SIG-M5 treated with dmso at 0.1 percent for 504 hours (cell line): Measurements from ENCODE around the gene GOLGA6L6.
"Not testable (repeated sequence)": the region's sequence is repeated elsewhere in the genome, so short reads cannot be mapped to it uniquely, and the experiment has no call there.

ENCODE experiments used
- DNase-seq: peaks from one replicate; lab custom pipeline; 2025; ENCODE audit not compliant: unreplicated experiment; lab: John Stamatoyannopoulos, UW

Gene GOLGA6L6, protein sequence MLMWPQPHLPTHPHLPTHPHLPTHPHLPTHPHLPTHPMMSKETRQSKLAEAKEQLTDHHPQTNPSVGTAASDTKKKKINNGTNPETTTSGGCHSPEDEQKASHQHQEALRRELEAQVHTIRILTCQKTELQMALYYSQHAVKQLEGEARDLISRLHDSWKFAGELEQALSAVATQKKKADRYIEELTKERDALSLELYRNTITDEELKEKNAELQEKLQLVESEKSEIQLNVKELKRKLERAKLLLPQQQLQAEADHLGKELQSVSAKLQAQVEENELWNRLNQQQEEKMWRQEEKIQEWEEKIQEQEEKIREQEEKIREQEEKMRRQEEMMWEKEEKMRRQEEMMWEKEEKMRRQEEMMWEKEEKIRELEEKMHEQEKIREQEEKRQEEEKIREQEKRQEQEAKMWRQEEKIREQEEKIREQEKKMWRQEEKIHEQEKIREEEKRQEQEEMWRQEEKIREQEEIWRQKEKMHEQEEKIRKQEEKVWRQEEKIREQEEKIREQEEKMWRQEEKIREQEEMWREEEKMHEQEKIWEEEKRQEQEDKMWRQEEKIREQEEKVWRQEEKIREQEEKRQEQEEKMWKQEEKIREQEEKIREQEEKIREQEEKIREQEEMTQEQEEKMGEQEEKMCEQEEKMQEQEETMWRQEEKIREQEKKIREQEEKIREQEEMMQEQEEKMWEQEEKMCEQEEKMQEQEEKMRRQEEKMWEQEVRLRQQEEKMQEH

DNA sequence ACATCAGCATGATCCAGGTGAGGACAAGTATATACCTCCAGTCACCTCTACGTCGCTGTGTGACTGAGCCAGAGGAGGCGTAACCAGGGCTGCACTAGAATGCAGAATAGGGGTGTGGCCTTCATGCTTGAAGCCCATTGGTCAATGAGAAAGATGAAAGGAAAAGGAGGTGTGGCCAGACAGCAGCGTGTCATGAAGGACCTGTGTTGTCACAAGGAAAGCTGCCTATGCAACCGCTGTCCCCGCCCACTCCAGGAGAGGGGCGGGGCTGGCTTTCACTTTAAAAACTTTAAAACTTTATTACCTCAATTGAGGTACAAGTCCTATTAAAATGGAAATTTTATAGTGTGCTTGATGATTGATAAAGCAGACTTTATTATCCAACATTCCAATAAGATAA lies at the start of gene GOLGA6L6:
Gene GOLGA6L6 (minus strand): TSS at position 101 of the 400 bp plus-strand sequence. CDS start 91 bp downstream, at position 10.
- not testable (repeated sequence) for DNase-seq

DNA sequence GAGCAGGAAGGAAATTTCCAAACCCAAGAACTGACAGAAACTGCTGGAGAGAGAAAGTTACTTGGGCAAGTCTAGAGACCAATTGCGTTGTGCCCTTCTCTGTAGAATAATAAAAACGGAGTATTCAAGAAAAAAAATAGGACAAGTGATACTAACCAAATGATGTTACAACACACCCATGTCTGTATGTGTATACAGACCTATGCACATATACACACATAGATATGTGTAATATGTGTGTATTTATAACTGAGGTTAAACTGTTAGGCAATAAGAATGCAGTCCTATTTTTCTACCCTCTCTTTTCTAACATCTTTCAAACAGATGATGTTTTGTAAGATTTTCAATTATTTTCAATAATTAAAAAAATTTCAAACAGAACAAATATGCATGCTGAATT lies 48.5 kb upstream of the GOLGA6L6 start:
- not testable (repeated sequence) for DNase-seq

DNA sequence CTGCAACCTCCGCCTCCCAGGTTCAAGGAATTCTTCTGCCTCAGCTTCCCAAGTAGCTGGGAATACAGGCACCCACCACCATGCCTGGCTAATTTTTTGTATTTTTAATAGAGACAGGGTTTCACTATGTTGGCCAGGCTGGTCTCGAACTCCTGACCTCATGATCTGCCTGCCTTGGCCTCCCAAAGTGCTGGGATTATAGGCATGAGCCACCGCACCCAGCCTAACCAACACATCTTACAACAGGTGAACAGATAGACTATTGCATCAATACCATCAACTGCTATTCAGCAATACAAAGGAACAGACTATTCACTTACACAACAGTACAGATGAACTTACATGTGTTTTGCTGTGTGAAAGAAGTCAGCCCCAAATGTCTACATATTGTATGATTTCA lies 45.2 kb upstream of the GOLGA6L6 start:
- not testable (repeated sequence) for DNase-seq

DNA sequence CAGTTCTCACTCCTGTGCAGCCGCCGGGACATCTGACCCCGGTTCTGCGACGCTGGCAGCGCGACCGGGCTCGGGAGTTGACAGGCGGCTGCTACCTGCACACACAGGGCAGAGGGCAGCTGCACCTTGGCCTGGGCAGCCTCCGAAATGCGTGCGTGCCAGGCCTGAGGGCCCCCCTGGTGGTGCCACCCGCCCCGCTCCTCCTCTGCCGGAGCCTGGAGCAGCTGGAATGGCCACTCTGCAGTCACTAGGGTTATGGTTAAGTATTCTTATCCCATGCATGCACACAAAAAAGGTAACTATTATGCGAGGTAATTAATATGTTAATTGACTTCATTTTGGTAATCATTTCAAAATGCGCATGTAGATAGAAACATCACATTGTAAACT lies 41.1 kb upstream of the GOLGA6L6 start:
- DNase-seq = not testable (repeated sequence)

DNA sequence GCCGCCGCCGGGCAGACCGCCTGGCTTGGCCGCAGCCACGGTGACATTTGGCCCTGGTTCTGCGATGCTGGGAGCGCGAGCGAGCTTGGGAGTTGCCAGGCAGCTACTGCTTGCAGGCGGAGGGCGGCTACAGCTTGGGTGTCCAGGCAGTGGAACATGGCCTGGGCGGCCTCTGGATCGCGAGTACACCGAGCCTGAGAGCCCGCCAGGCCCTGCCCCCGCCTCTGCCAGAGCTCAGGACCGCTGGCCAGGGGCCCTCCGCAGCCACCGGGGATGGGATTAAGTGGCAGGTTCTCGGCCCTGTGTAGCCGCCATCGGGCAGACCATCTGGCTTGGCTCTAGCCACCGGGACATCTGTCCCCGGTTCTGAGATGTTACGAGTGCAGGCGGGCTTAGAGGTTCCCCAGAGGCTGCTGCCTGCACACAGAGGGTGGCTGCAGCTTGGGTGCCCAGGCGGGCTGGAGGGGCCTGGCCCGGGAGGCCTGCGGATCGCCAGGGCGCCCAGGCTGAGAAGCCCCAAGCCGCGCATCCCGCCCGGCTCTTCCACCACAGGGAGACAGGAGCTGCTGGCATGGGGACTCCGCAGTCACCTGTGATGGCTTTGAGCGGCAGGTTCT lies 40.6 kb upstream of the GOLGA6L6 start:
- DNase-seq = not testable (repeated sequence)

DNA sequence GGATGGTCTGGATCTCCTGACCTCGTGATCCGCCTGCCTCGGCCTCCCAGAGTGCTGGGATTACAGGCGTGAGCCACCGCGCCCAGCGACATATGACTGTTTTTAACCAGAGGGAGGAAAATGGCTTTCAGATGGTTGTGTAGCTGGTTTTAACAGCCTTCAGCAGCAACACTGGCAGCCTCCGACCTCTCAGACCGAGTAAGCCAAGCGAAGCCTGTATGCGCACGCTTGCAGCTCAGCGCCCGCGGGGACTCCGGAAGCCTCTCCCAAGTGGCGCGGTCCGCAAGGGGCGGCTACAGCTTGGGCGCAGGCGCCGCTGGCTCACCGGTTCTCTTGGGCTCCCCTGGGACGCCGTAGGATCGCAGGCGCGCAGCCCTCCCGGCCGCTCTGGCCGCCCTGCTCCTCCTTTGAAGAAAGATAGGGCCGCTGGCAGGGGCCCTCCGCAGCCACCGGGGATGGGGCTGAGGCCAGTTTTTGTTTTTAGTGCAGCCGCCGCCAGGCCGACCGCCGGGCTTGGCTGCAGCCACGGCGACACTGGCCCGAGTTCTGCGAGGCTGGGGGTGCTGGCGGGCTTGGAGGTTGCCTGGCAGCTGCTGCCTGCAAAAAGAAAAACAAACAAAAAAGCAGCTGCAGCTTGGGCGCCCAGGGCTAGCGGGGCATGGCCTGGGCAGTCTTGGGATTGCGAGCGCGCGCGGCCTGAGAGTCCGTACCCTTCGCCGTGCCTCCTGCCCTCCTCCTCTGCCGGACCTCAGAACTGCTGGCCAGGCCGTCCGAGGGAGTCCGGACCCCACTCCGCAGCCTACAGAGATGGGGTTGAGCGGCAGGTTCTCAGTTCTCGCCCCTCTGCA lies 39.9 kb upstream of the GOLGA6L6 start:
- DNase-seq = not testable (repeated sequence)

DNA sequence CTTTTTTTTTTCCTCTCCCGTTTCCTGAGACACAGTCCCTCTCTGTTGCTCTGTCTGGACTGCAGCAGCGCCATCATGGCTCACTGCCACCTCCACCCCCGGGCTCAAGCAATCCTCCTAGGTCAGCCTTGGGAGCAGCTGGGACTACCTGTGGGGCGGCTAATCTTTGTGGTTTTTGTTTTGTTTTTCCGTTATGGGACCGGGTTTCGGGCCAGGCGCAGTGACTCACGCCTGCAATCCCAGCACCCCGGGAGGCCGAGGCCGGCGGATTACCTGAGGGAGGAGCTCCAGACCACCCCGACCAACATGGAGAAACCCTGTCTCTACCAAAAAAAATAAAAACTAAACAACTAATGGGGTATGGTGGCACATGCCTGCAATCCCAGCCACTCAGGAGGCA lies 38.1 kb upstream of the GOLGA6L6 start:
- not testable (repeated sequence) for DNase-seq

DNA sequence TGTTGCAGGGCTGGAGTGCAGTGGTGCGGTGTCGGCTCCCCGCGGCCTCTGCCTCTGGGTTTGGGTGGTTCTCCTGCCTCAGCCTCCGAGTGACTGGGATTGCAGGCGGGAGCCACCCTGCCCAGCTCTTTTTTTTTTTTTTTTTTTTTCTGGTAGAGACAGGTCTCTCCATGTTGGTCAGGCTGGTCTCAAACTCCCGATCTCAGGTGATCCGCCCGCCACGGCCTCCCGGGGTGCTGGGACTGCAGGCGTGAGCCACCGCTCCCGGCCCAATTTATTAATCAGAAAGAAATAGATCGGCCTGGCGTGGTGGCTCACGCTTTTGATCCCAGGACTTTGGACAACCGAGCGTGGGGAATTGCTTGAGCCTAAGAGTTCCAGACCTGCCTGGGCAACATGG lies 9.7 kb upstream of the GOLGA6L6 start:
- DNase-seq = not testable (repeated sequence)

DNA sequence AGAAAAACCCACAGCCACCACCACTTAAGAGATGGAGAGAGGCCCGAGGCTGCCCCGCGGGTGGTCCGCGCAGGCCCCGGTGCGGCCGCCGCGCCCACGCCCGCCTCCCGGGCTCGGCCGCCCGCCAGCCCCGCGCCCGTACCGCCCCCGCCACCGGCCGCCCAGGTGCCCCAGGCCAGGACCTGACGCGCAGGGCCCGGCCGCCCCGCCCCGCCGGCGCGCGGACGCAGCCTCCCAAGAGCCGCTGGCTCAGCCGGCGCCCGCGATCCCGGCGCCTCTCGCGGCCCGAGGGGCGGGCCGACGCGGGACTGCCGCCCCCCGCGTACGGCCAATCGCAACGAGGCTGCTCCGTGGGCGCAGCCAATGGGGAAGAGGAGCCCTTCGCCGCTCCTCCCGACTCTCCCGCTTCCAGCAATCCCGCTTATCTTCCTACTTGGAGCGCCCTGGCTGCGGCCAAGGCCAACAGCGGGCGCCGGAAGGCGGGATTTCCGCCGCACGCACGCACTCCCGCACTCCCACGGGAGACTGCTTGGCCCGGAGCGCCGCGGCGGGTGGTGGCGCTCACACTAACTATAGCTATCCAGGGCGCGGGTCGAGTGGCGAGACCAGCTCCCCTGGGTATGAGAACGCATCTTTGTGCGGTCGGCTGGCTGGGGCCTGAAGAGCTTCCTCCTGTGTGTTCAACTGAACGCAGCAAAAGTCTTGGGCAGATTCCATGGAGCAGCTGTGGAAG lies 35.5 kb downstream of the GOLGA6L6 start:
- not testable (repeated sequence) for DNase-seq

DNA sequence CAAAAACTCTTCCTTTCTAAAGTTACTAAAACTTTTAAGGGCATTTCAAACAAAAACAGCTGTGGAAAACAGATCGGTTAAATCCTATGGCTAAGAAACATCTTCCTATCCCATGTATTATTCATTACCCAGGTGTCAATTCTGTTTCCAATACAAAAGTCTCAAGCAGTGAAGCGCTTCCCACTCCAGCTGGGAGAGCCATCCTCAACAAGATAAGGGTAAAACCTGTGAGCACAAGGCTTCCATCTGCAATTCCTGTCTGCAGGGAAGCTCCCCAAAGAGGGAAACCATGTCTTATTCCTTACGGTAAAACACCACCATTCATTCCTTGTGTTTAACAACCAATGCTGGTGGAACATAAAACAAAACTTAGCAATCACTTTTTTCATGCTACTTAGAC lies 38.8 kb downstream of the GOLGA6L6 start:
- DNase-seq = not testable (repeated sequence)

DNA sequence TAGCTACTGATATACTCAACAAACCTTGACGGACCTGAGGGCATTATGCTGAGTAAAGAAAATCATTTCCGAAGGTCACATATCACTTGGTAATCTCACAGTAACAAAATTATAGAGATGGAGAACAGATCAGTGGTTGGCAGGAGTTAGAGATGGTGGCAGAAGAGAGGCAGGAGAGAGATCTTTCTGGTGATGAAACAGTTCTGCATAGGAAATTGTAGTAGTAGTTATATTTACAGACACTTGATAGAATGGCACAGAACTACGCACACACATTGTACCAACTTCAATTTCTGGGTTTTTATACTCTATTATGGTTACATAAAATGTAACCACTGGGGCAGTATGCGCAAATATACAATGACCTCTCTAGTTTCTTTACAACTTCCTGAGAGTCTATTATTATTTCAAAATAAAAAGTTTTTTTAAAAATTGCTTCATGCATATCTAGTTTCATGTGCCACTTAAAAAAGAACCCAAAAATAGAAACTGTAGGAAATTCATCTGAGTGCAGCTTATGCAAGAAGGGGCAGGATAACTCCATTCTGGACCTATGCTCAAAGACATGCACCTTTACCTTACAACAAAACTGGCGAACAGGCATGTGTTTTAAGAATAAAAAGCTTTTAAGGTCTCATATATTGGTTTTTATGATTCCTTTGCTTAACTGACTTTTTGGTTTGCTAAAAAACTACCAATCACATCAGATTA lies 39.9 kb downstream of the GOLGA6L6 start:
- not testable (repeated sequence) for DNase-seq

DNA sequence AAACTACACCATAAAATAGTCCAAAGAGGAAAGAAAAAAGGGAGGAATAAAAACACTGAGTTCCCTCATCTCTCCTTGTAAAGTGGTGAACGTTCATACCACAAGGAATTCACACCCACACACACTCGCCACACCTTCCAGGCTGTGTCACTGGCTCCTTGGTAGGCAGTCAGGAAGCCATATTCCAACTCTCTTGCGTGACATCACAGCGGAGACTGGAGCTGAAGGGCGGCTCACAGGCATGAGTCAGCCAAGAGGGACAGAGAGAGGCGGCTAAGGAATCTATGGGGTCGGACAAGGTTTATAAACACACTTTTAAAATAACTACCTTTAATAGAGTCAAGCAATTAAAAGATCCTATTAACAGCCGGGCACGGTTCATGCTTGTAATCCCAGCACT lies 43.8 kb downstream of the GOLGA6L6 start:
- not testable (repeated sequence) for DNase-seq

DNA sequence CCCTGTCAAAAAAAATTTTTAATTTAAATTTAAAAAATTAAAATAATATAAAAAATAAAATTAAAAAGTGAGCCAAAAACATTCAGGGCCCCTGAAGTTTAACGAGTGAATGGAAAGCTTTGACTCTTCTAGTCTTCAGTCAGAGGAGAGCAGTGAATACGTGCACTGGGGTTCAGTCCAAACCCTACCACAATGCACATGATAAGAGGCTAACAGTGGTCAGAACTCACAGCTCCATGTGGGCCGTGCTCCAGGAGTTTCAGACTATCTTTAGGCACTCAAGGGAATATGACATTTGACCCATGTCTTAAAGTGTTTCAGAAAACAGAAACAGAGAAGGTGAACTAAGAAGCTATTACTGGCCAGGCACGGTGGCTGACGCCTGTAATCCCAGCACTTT lies 48.6 kb downstream of the GOLGA6L6 start:
- not testable (repeated sequence) for DNase-seq

DNA sequence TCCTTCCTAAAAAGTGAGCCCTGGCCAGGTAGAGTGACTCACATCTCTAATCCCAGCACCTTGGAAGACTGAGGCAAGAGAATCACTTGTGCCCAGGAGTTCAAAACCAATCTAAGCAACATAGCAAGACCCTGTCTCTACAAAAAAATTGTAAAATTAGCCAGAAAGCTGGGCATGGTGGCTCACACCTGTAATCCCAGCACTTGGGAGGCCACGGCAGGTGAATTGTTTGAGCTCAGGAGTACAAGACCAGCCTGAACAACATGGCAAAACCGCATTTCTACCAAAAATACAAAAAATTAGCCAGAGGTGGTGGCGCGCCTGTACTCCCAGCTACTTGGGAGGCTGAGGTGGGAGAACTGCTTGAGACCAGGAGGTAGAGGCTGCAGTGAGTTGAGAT lies 49.0 kb downstream of the GOLGA6L6 start:
- not testable (repeated sequence) for DNase-seq

DNA sequence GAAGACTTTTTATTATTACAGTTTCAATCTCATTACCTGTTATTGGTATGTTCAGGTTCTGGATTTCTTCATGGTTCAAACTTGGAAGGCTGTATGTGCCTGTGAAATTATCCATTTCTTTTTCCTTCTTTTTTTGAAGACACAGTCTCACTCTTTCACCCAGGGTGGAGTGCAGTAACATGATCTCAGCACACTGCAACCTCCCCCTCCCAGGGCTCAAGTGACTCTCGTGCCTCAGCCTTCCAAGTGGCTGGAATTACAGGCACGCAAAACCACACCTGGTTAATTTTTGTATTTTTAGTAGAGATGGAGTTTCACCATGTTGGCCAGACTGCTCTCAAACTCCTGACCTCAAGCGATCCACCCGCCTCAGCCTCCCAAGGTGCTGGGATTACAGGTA lies 52.3 kb downstream of the GOLGA6L6 start:
- DNase-seq = not testable (repeated sequence)
